K562 (cell line): ENCODE results near the gene RASAL3. TPM values are rescaled to one million over a fixed set of nuclear protein-coding genes. Genes with fewer than 3 reads are reported as not detected.

Experiments used
- CBFB ChIP-seq: sonication (generic); formaldehyde crosslinking; IDR thresholded peaks from 2 replicates; pipeline ENCODE4 v1.4.0; 2020; ENCODE audit warnings: mild to moderate bottlenecking, missing genetic modification reagents
- EWSR1 ChIP-seq: fragments of 450-650 bp; IDR thresholded peaks from 2 replicates; pipeline ENCODE4 v1.6.1; 2018; ENCODE audit warnings: borderline replicate concordance, mild to moderate bottlenecking, low read depth, moderate library complexity; ENCODE audit not compliant: partially characterized antibody
- HDAC1 ChIP-seq, 2 experiments: fragments of 450-650 bp; IDR thresholded peaks; 2 replicates each; pipeline ENCODE4 v1.6.1; 2016 to 2017; ENCODE audit warnings: inconsistent platforms in 1 of 2, mild to moderate bottlenecking in 1 of 2, moderate library complexity in 1 of 2
- IRF2 ChIP-seq: sonication (generic); formaldehyde crosslinking; IDR thresholded peaks from 2 replicates; pipeline ENCODE4 v1.8.1; 2022; ENCODE audit warnings: mild to moderate bottlenecking, missing genetic modification reagents
- KDM5B ChIP-seq: fragments of 200-600 bp; sonication (generic); IDR thresholded peaks from 2 replicates; pipeline ENCODE4 v1.6.1; 2012; ENCODE audit warnings: low read depth, mild to moderate bottlenecking, moderate library complexity, low read length, control low read depth, inconsistent platforms; ENCODE audit not compliant: insufficient replicate concordance
- MAFF ChIP-seq: IDR thresholded peaks from 2 replicates; pipeline ENCODE4 v1.6.1; 2012; ENCODE audit warnings: low read length, improper control_type of control experiment
- NEUROD1 ChIP-seq: fragments of 150-350 bp; IDR thresholded peaks from 2 replicates; pipeline ENCODE4 v1.6.1; 2014; ENCODE audit warnings: borderline replicate concordance, low read length, low read depth; ENCODE audit not compliant: partially characterized antibody
- POLR2A ChIP-seq: fragments of 450-650 bp; conservative IDR thresholded peaks from 2 replicates; pipeline ENCODE4 v1.6.1; 2016
- SAP30 ChIP-seq: fragments of 200-600 bp; sonication (generic); IDR thresholded peaks from 2 replicates; pipeline ENCODE4 v1.6.1; 2012; ENCODE audit warnings: borderline replicate concordance, low read depth, mild to moderate bottlenecking, moderate library complexity, low read length, control low read depth, inconsistent platforms; ENCODE audit not compliant: insufficient read depth, poor library complexity, severe bottlenecking
- SOX6 ChIP-seq: fragments of 450-650 bp; IDR thresholded peaks from 2 replicates; pipeline ENCODE4 v1.6.1; 2014; ENCODE audit warnings: mild to moderate bottlenecking
- TEAD4 ChIP-seq, 2 experiments: sonication (generic) in 1 of 2; formaldehyde crosslinking in 1 of 2; IDR thresholded peaks; 2 replicates each; pipeline versions ENCODE4 v1.6.1 to v1.8.0; 2012 to 2022; ENCODE audit warnings: borderline replicate concordance in 1 of 2, inconsistent platforms in 1 of 2, low read length in 1 of 2, mild to moderate bottlenecking in 1 of 2, missing genetic modification reagents in 1 of 2
- TRIM24 ChIP-seq, 2 experiments: fragments of 450-650 bp; IDR thresholded peaks; 2 replicates each; pipeline ENCODE4 v1.6.1; 2016
- TSC22D4 ChIP-seq: fragments of 450-650 bp; IDR thresholded peaks from 2 replicates; pipeline ENCODE4 v1.6.1; 2016; ENCODE audit warnings: missing genetic modification characterization, missing biosample characterization, control low read depth
- YY1 ChIP-seq, 3 experiments: IDR thresholded peaks; 2 replicates each; pipeline ENCODE4 v1.6.1; 2011; ENCODE audit warnings: low read length in 2 of 3, mild to moderate bottlenecking in 2 of 3, moderate library complexity in 2 of 3, borderline replicate concordance in 1 of 3, control low read depth in 1 of 3, low read depth in 1 of 3; ENCODE audit not compliant: insufficient read depth in 3 of 3, insufficient replicate concordance in 2 of 3, control insufficient read depth in 1 of 3, insufficient read length in 1 of 3; ENCODE audit errors: extremely low read depth in 1 of 3
- ZNF133 ChIP-seq: fragments of 250-450 bp; sonication (Bioruptor Pico); IDR thresholded peaks from 2 replicates; pipeline ENCODE4 v1.4.0; 2020; ENCODE audit warnings: mild to moderate bottlenecking
- ZNF23 ChIP-seq: fragments of 250-450 bp; sonication (Bioruptor Pico); IDR thresholded peaks from 2 replicates; pipeline ENCODE4 v1.4.0; 2020; ENCODE audit warnings: mild to moderate bottlenecking
- ZNF778 ChIP-seq: fragments of 450-650 bp; formaldehyde crosslinking; IDR thresholded peaks from 2 replicates; pipeline ENCODE4 v1.4.0; 2020; ENCODE audit warnings: mild to moderate bottlenecking, moderate library complexity
- ZNF785 ChIP-seq: fragments of 250-450 bp; sonication (Bioruptor Pico); IDR thresholded peaks from 2 replicates; pipeline ENCODE4 v1.4.0; 2020; ENCODE audit warnings: mild to moderate bottlenecking
- polyA plus RNA-seq, 8 experiments: library from polyadenylated mRNA; depleted of rRNA in 4 of 8; stranded (reverse) in 5 of 8; unstranded in 3 of 8; fragments of >200 nt; fragmentation: Nextera tagmentation in 2 of 8; fragmentation: Illumina TruSeq in 1 of 8; extraction: Ambion mirVana in 2 of 8; extraction: Trizol in 1 of 8; gene quantifications; 2 replicates each; pipeline versions ENCODE4 v1.2.1 to v1.2.3, GENCODE V29; 2011 to 2014; ENCODE audit warnings: inconsistent platforms in 1 of 8, missing spikeins in 1 of 8
- total RNA-seq, 7 experiments: library from RNA; depleted of rRNA in 6 of 7; stranded (reverse); fragments of >200 nt in 6 of 7; fragmentation: Illumina TruSeq in 2 of 7; extraction: Trizol in 2 of 7; gene quantifications; 2 replicates each; pipeline versions ENCODE4 v1.2.1 to v1.2.3, GENCODE V29; 2011 to 2021; ENCODE audit warnings: low replicate concordance in 1 of 7
- TF ChIP-seq, protein P1 (sequence below), 2 experiments: fragments of 150-350 bp in 1 of 2; IDR thresholded peaks; 2 replicates each; pipeline ENCODE4 v1.6.1; 2012 to 2016; ENCODE audit warnings: low read depth in 2 of 2, low read length in 2 of 2, mild to moderate bottlenecking in 1 of 2, moderate library complexity in 1 of 2
- TF ChIP-seq, protein P2 (sequence below): fragments of 150-350 bp; IDR thresholded peaks from 2 replicates; pipeline ENCODE4 v1.6.1; 2014; ENCODE audit warnings: low read depth, mild to moderate bottlenecking, low read length, borderline replicate concordance

Gene RASAL3
- total and polyA plus RNA-seq, 9 of the 15 experiments (the other 6 are each of a cell fraction or from before 2014, with no cell fraction given), result 0.07 to 0.44 TPM; not detected in 7

DNA sequence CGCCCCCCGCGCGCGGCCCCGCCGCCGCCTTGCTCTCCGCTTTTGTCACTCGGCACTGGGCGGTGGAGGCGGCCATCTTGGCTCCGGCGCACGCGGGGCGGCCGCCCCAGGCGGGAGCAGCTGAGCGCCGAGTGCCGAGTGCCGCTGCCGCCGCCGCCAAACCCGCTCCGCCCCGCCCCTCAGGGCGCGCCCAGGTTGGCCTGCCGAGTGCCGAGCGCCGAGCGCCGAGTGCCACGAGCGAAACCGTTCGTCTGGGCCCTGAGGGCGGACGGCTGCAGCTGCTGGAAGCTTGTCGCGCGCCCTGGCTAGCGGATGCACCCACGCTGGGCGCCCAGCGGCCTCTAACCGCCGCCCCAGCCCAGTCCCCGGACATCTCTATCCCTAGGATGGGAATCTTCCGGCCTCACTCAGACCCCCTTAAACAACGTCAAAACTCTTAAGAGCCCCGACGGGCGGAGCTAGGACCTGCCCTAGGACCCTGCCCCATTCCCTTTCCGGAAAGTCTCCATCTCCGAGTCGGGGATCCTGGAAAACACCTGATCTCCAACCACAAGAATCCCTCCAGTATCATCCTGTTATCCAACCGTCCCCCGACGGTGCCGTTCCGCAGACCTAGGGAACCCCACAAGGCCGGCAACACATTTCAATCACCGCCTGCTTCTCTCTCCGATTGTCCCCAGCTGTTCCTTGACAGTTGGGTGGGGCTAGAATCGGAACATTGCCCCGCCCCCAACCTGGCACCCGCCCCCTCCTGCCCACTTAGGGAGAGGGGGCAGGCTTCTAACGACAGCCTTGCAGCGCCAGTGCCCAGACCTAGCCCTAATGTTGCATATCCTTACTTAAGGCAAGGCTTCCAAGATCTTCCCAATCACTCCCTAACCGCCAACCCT lies 31.5 kb downstream of the RASAL3 start (continued):
- TF ChIP-seq ZNF778 (CRISPR knock-in tag) (no peak), SOX6 (no peak), EWSR1 (no peak), NEUROD1 (peak; percentile 61), ZNF23 (CRISPR knock-in tag) (no peak), YY1 (IDR thresholded peaks at IDR 0.05; ENCODE audit: borderline replicate concordance in 1 of 3, control insufficient read depth in 1 of 3, extremely low read depth in 1 of 3, insufficient read depth in 3 of 3, insufficient read length in 1 of 3, insufficient replicate concordance in 2 of 3, low read depth in 1 of 3, low read length in 2 of 3) (peak; percentile 88 to 97 (median 97)), TEAD4 (IDR thresholded peaks at IDR 0.05; ENCODE audit: low read length) (no peak), TEAD4 (CRISPR knock-in tag; IDR thresholded peaks at IDR 0.05; ENCODE audit: borderline replicate concordance) (no peak), TRIM24 (IDR thresholded peaks at IDR 0.05) (peak in 1 of 2 experiments; percentile 59; a peak in 1 of 4 replicates), ZNF785 (CRISPR knock-in tag) (no peak), SAP30 (peak; percentile 85), CBFB (CRISPR knock-in tag) (no peak), TSC22D4 (no peak), IRF2 (CRISPR knock-in tag) (no peak), KDM5B (peak; percentile 76), ZNF133 (CRISPR knock-in tag) (no peak), MAFF (no peak), HDAC1 (IDR thresholded peaks at IDR 0.05) (peak in 1 of 2 experiments; percentile 68; a peak in 1 of 4 replicates), POLR2A (peak; percentile 72)
- TF ChIP-seq, protein P1, sequence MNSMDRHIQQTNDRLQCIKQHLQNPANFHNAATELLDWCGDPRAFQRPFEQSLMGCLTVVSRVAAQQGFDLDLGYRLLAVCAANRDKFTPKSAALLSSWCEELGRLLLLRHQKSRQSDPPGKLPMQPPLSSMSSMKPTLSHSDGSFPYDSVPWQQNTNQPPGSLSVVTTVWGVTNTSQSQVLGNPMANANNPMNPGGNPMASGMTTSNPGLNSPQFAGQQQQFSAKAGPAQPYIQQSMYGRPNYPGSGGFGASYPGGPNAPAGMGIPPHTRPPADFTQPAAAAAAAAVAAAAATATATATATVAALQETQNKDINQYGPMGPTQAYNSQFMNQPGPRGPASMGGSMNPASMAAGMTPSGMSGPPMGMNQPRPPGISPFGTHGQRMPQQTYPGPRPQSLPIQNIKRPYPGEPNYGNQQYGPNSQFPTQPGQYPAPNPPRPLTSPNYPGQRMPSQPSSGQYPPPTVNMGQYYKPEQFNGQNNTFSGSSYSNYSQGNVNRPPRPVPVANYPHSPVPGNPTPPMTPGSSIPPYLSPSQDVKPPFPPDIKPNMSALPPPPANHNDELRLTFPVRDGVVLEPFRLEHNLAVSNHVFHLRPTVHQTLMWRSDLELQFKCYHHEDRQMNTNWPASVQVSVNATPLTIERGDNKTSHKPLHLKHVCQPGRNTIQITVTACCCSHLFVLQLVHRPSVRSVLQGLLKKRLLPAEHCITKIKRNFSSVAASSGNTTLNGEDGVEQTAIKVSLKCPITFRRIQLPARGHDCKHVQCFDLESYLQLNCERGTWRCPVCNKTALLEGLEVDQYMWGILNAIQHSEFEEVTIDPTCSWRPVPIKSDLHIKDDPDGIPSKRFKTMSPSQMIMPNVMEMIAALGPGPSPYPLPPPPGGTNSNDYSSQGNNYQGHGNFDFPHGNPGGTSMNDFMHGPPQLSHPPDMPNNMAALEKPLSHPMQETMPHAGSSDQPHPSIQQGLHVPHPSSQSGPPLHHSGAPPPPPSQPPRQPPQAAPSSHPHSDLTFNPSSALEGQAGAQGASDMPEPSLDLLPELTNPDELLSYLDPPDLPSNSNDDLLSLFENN (IDR thresholded peaks at IDR 0.05; ENCODE audit: low read depth in 2 of 2, low read length in 2 of 2), result peak in 1 of 2 experiments; percentile 97; a peak in 2 of 4 replicates
- TF ChIP-seq, protein P2, sequence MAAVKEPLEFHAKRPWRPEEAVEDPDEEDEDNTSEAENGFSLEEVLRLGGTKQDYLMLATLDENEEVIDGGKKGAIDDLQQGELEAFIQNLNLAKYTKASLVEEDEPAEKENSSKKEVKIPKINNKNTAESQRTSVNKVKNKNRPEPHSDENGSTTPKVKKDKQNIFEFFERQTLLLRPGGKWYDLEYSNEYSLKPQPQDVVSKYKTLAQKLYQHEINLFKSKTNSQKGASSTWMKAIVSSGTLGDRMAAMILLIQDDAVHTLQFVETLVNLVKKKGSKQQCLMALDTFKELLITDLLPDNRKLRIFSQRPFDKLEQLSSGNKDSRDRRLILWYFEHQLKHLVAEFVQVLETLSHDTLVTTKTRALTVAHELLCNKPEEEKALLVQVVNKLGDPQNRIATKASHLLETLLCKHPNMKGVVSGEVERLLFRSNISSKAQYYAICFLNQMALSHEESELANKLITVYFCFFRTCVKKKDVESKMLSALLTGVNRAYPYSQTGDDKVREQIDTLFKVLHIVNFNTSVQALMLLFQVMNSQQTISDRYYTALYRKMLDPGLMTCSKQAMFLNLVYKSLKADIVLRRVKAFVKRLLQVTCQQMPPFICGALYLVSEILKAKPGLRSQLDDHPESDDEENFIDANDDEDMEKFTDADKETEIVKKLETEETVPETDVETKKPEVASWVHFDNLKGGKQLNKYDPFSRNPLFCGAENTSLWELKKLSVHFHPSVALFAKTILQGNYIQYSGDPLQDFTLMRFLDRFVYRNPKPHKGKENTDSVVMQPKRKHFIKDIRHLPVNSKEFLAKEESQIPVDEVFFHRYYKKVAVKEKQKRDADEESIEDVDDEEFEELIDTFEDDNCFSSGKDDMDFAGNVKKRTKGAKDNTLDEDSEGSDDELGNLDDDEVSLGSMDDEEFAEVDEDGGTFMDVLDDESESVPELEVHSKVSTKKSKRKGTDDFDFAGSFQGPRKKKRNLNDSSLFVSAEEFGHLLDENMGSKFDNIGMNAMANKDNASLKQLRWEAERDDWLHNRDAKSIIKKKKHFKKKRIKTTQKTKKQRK, result 0 out of 2 replicates have a peak, but pooled peaks have one; percentile 42
